Measurements from ENCODE around the gene SCGB1C1. TPM values are rescaled to one million over a fixed set of nuclear protein-coding genes. Genes with fewer than 3 reads are reported as not detected.

SCGB1C1 gene
- total and polyA plus RNA-seq, 10 of the 15 experiments (the other 5 are each of a cell fraction or from before 2014, with no cell fraction given): not detected

DNA sequence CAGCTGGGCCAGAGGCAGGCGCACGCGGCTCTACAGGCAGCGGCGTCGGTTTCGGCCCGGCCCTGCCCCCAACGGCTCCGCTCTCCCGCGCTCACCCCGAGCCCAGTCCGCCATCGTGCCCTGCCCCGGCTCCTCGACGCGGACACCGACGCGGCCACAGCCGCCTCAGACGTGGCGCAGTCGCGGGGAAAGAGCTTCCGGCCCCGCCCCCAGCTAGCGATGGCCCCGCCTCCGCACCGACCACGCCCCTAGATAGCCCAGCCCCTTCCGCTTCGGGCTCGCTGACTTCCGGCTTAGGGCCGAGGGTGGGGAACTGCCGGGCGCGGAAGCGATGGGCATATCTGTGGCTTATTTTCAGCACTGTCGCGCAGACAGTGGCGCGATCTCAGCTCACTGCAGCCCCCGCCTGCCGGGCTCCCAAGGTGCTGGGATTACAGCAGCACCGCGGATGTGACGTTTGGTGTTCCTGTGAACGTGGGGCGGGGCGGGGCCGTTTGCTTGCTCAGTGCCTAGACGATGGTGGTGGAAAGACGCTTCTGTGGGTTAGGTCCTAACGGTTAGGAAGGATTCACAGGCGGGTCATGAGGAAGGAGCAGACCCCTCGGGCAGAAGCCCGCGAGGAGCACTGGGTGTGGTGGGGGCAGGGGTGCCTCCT is 14.5 kb downstream of the SCGB1C1 start, which contains the start of the genes BET1L and RIC8A (continued):
- TF ChIP-seq NR2F1 (conservative IDR thresholded peaks at IDR 0.05) (peak; percentile 65), SREBF1 (IDR thresholded peaks at IDR 0.05; ENCODE audit: low read length) (peak; percentile 50; the same call in 1 of the 2 replicates), PML (IDR thresholded peaks at IDR 0.05; ENCODE audit: low read length) (peak; percentile 89), ZNF274 (IDR thresholded peaks at IDR 0.05; ENCODE audit: insufficient read depth, insufficient read length) (no peak), POLR2A (IDR thresholded peaks at IDR 0.05; ENCODE audit: low read depth, low read length) (peak; percentile 97), ETV6 (conservative IDR thresholded peaks at IDR 0.05 in 1 of 2, IDR thresholded peaks at IDR 0.05 in 1 of 2; ENCODE audit: borderline replicate concordance in 1 of 2, low read depth in 1 of 2) (no peak; a peak in 1 of 4 replicates), FOXK2 (IDR thresholded peaks at IDR 0.05) (no peak), FOS (IDR thresholded peaks at IDR 0.05; ENCODE audit: borderline replicate concordance, extremely low read depth, insufficient read length) (no peak), BHLHE40 (IDR thresholded peaks at IDR 0.05; ENCODE audit: borderline replicate concordance in 1 of 2, low read depth in 2 of 2, low read length in 1 of 2) (0 out of 4 replicates have a peak, but pooled peaks of 1 of the 2 experiments have one; percentile 45), RB1 (IDR thresholded peaks at IDR 0.05; ENCODE audit: borderline replicate concordance) (peak; percentile 70; the same call in 1 of the 2 replicates), PAX5 (IDR thresholded peaks at IDR 0.05; ENCODE audit: borderline replicate concordance, low read depth, low read length) (no peak; the same call in 1 of the 2 replicates), SUPT20H (IDR thresholded peaks at IDR 0.05; ENCODE audit: borderline replicate concordance, control insufficient read depth, low read depth, low read length) (no peak), CBX5 (IDR thresholded peaks at IDR 0.05; ENCODE audit: low read depth) (no peak), NFYA (IDR thresholded peaks at IDR 0.05; ENCODE audit: borderline replicate concordance, low read depth, low read length) (no peak), KLF5 (IDR thresholded peaks at IDR 0.05; ENCODE audit: partially characterized antibody) (peak; percentile 76), CHD4 (IDR thresholded peaks at IDR 0.05) (no peak), NFXL1 (IDR thresholded peaks at IDR 0.05; ENCODE audit: borderline replicate concordance) (no peak), MYB (IDR thresholded peaks at IDR 0.05; ENCODE audit: borderline replicate concordance, low read depth, low read length) (no peak), BMI1 (IDR thresholded peaks at IDR 0.05; ENCODE audit: borderline replicate concordance) (no peak), CREM (IDR thresholded peaks at IDR 0.05; ENCODE audit: low read depth) (peak; percentile 94), EGR1 (IDR thresholded peaks at IDR 0.05; ENCODE audit: borderline replicate concordance in 1 of 2, low read depth in 2 of 2, low read length in 2 of 2) (peak in 1 of 2 experiments; percentile 33; a peak in 1 of 3 replicates)
- TF ChIP-seq, protein P1, sequence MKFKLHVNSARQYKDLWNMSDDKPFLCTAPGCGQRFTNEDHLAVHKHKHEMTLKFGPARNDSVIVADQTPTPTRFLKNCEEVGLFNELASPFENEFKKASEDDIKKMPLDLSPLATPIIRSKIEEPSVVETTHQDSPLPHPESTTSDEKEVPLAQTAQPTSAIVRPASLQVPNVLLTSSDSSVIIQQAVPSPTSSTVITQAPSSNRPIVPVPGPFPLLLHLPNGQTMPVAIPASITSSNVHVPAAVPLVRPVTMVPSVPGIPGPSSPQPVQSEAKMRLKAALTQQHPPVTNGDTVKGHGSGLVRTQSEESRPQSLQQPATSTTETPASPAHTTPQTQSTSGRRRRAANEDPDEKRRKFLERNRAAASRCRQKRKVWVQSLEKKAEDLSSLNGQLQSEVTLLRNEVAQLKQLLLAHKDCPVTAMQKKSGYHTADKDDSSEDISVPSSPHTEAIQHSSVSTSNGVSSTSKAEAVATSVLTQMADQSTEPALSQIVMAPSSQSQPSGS (IDR thresholded peaks at IDR 0.05; ENCODE audit: low read length): no peak
- TF ChIP-seq, protein P2, sequence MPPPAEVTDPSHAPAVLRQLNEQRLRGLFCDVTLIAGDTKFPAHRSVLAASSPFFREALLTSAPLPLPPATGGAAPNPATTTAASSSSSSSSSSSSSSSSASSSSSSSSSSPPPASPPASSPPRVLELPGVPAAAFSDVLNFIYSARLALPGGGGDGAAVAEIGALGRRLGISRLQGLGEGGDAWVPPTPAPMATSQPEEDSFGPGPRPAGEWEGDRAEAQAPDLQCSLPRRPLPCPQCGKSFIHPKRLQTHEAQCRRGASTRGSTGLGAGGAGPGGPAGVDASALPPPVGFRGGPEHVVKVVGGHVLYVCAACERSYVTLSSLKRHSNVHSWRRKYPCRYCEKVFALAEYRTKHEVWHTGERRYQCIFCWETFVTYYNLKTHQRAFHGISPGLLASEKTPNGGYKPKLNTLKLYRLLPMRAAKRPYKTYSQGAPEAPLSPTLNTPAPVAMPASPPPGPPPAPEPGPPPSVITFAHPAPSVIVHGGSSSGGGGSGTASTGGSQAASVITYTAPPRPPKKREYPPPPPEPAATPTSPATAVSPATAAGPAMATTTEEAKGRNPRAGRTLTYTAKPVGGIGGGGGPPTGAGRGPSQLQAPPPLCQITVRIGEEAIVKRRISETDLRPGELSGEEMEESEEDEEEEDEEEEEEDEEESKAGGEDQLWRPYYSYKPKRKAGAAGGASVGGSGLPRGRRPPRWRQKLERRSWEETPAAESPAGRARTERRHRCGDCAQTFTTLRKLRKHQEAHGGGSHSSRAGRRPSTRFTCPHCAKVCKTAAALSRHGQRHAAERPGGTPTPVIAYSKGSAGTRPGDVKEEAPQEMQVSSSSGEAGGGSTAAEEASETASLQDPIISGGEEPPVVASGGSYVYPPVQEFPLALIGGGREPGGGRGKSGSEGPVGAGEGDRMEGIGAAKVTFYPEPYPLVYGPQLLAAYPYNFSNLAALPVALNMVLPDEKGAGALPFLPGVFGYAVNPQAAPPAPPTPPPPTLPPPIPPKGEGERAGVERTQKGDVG (CRISPR knock-in tag; IDR thresholded peaks at IDR 0.05): no peak
- TF ChIP-seq, protein P3, sequence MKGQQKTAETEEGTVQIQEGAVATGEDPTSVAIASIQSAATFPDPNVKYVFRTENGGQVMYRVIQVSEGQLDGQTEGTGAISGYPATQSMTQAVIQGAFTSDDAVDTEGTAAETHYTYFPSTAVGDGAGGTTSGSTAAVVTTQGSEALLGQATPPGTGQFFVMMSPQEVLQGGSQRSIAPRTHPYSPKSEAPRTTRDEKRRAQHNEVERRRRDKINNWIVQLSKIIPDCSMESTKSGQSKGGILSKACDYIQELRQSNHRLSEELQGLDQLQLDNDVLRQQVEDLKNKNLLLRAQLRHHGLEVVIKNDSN (IDR thresholded peaks at IDR 0.05; ENCODE audit: borderline replicate concordance, extremely low read length, insufficient read depth, low read depth, low read length): no peak
